HG03095 (cell line): ENCODE measurements around the gene C22orf15.

Source experiments
- ATAC-seq: cut with Tn5 transposase; IDR thresholded peaks from one replicate; pipeline ENCODE4 v1.9.1; 2021; ENCODE audit warnings: moderate library complexity; ENCODE audit not compliant: unreplicated experiment

C22orf15 gene

GRCh38 chr22:23772649-23773473 is 10.1 kb downstream of the C22orf15 start, which contains the start of gene MMP11:
Gene MMP11 (plus strand): TSS chr22:23772849. CDS start chr22:23772871, 22 bp downstream.
- ATAC-seq = no peak

GRCh38 chr22:23773483-23774113 is 10.8 kb downstream of the C22orf15 start:
- ATAC-seq = no peak

GRCh38 chr22:23774114-23774921 is 11.5 kb downstream of the C22orf15 start:
- no peak for ATAC-seq

GRCh38 chr22:23774922-23775436 is 12.2 kb downstream of the C22orf15 start:
- ATAC-seq = no peak

- ATAC-seq = no peak
These were observed 13.1 kb downstream of the C22orf15 start for GRCh38 chr22:23775779-23776375.

GRCh38 chr22:23777776-23778576 is 15.2 kb downstream of the C22orf15 start:
- no peak for ATAC-seq

- ATAC-seq = no peak
These were observed 15.7 kb downstream of the C22orf15 start for GRCh38 chr22:23778577-23778900.

- no peak for ATAC-seq
These were observed 16.3 kb downstream of the C22orf15 start for GRCh38 chr22:23779083-23779482.

GRCh38 chr22:23779731-23780130 is 16.9 kb downstream of the C22orf15 start:
- no peak for ATAC-seq

- ATAC-seq = no peak
These were observed 17.5 kb downstream of the C22orf15 start for GRCh38 chr22:23780146-23780748.

- no peak for ATAC-seq
These were observed 18.3 kb downstream of the C22orf15 start for GRCh38 chr22:23781065-23781464.

- no peak for ATAC-seq
These were observed 18.9 kb downstream of the C22orf15 start for GRCh38 chr22:23781511-23782183.

- no peak for ATAC-seq
These were observed 19.5 kb downstream of the C22orf15 start for GRCh38 chr22:23782252-23782651.

GRCh38 chr22:23782703-23783102 is 19.9 kb downstream of the C22orf15 start:
- ATAC-seq = no peak

GRCh38 chr22:23783265-23784150 is 20.7 kb downstream of the C22orf15 start:
- ATAC-seq = no peak

- ATAC-seq = no peak
These were observed 21.5 kb downstream of the C22orf15 start for GRCh38 chr22:23784215-23784732.

- peak; percentile 2 for ATAC-seq
These were observed 23.5 kb downstream of the C22orf15 start for GRCh38 chr22:23786261-23786710.
